A549 (cell line): ENCODE data around the gene RPS14. TPM values are rescaled to one million over a fixed set of nuclear protein-coding genes. Genes with fewer than 3 reads are reported as not detected.
A peak's percentile ranks its signal among the peaks of the same experiment; 100 is the strongest.

Experiments
- ATAC-seq, 2 experiments: fragments of 200-7000 bp in 1 of 2; fragments of >200 bp in 1 of 2; cut with Nextera tagmentation in 1 of 2; cut with Tn5 transposase in 1 of 2; 3 replicates each; pipeline versions ENCODE4 v1.8.0 to v1.9.1; 2018 to 2020; ENCODE audit warnings: mild to moderate bottlenecking in 1 of 2, moderate library complexity in 1 of 2
- CTCF ChIA-PET: fragments of 300-600 bp; sonication (Branson Sonifier 250); formaldehyde crosslinking; extraction: SDS; loops from one replicate; lab custom pipeline; 2021; ENCODE audit warnings: antibody characterized with exemption, inconsistent platforms; lab: Yijun Ruan, JAX
- POLR2A ChIA-PET: fragments of 350-600 bp; formaldehyde crosslinking; extraction: SDS; loops from one replicate; lab custom pipeline; 2021; ENCODE audit warnings: antibody characterized with exemption, inconsistent platforms; lab: Yijun Ruan, JAX
- DNase-seq, 2 experiments: peaks; one replicate each; pipeline versions ENCODE4 v3.0.0 to v3.0.0-alpha.2; 2011 to 2016; ENCODE audit warnings: low read depth in 1 of 2, low spot score in 1 of 2
- FAIRE-seq: peaks from 2 replicates; lab custom pipeline; 2011; peaks lifted over from hg19 to GRCh38; lab: Jason Lieb, UNC
- H3K27ac ChIP-seq, 2 experiments: fragments of >200 bp; sonication (Bioruptor Twin); formaldehyde crosslinking; 3 replicates each; pipeline ENCODE4 v1.5.1; 2016 to 2017
- H3K4me1 ChIP-seq: fragments of >200 bp; sonication (Bioruptor Twin); formaldehyde crosslinking; 3 replicates; pipeline ENCODE4 v1.6.1; 2016
- H3K4me2 ChIP-seq: fragments of >200 bp; sonication (Bioruptor Twin); formaldehyde crosslinking; 3 replicates; pipeline ENCODE4 v1.6.1; 2016
- H3K4me3 ChIP-seq: fragments of >200 bp; sonication (Bioruptor Twin); formaldehyde crosslinking; 3 replicates; pipeline ENCODE4 v1.5.1; 2016
- H3K9me3 ChIP-seq: fragments of >200 bp; sonication (Bioruptor Twin); formaldehyde crosslinking; 3 replicates; pipeline ENCODE4 v1.6.1; 2016
- BHLHE40 ChIP-seq: IDR thresholded peaks from 2 replicates; pipeline ENCODE4 v1.6.1; 2012; ENCODE audit warnings: low read depth, low read length, inconsistent platforms
- CEBPB ChIP-seq, 2 experiments: fragments of >200 bp in 1 of 2; sonication (Bioruptor Twin) in 1 of 2; formaldehyde crosslinking in 1 of 2; IDR thresholded peaks; 2 replicates each; pipeline ENCODE4 v1.6.1; 2012 to 2016
- CHD2 ChIP-seq: fragments of 150-350 bp; IDR thresholded peaks from 2 replicates; pipeline ENCODE4 v1.6.1; 2014; ENCODE audit warnings: low read length; ENCODE audit not compliant: partially characterized antibody
- EHF ChIP-seq: fragments of 250-450 bp; sonication (Bioruptor Pico); IDR thresholded peaks from 2 replicates; pipeline ENCODE4 v1.5.0; 2020; ENCODE audit warnings: mild to moderate bottlenecking
- FOSL2 ChIP-seq, 2 experiments: fragments of 450-650 bp in 1 of 2; fragments of >200 bp in 1 of 2; sonication (Bioruptor Twin) in 1 of 2; formaldehyde crosslinking; IDR thresholded peaks; 2 replicates each; pipeline versions ENCODE4 v1.5.0 to v1.6.1; 2016 to 2020; ENCODE audit warnings: mild to moderate bottlenecking in 1 of 2, moderate library complexity in 1 of 2
- FOXS1 ChIP-seq: fragments of 250-450 bp; sonication (Bioruptor Pico); IDR thresholded peaks from 2 replicates; pipeline ENCODE4 v1.5.0; 2020; ENCODE audit warnings: mild to moderate bottlenecking, moderate library complexity
- GATA3 ChIP-seq: IDR thresholded peaks from 2 replicates; pipeline ENCODE4 v1.6.1; 2012; ENCODE audit warnings: borderline replicate concordance
- HDAC2 ChIP-seq: fragments of 200-600 bp; sonication (generic); IDR thresholded peaks from 2 replicates; pipeline ENCODE4 v1.6.1; 2016
- HEYL ChIP-seq: fragments of 250-450 bp; sonication (Bioruptor Pico); IDR thresholded peaks from 2 replicates; pipeline ENCODE4 v1.8.0; 2021; ENCODE audit warnings: mild to moderate bottlenecking, moderate library complexity
- HOXB13 ChIP-seq: fragments of 250-450 bp; sonication (Bioruptor Pico); IDR thresholded peaks from 2 replicates; pipeline ENCODE4 v1.5.0; 2020; ENCODE audit warnings: low read depth, mild to moderate bottlenecking, moderate library complexity
- JUNB ChIP-seq: fragments of >200 bp; sonication (Bioruptor Twin); formaldehyde crosslinking; IDR thresholded peaks from 2 replicates; pipeline ENCODE4 v1.6.1; 2016
- KDM1A ChIP-seq: fragments of 200-600 bp; sonication (generic); IDR thresholded peaks from 2 replicates; pipeline ENCODE4 v1.6.1; 2016; ENCODE audit warnings: low read depth, mild to moderate bottlenecking
- MYC ChIP-seq: IDR thresholded peaks from 2 replicates; pipeline ENCODE4 v1.6.1; 2012; ENCODE audit warnings: mild to moderate bottlenecking, inconsistent platforms, low read length, improper control_type of control experiment, borderline replicate concordance
- NPAS2 ChIP-seq: fragments of 250-450 bp; sonication (Bioruptor Pico); IDR thresholded peaks from 2 replicates; pipeline ENCODE4 v1.8.0; 2022; ENCODE audit warnings: mild to moderate bottlenecking, moderate library complexity, borderline replicate concordance
- PHF8 ChIP-seq: fragments of 200-600 bp; sonication (generic); IDR thresholded peaks from 2 replicates; pipeline ENCODE4 v1.6.1; 2016; ENCODE audit warnings: low read depth, mild to moderate bottlenecking, antibody characterized with exemption, moderate library complexity, borderline replicate concordance
- POLR2A ChIP-seq: IDR thresholded peaks from 2 replicates; pipeline ENCODE4 v1.6.1; 2012; ENCODE audit warnings: mild to moderate bottlenecking, low read length
- POLR2AphosphoS2 ChIP-seq: conservative IDR thresholded peaks from 2 replicates; pipeline ENCODE4 v1.6.1; 2012; ENCODE audit warnings: low read length, improper control_type of control experiment, inconsistent platforms
- RAD21 ChIP-seq, 2 experiments: fragments of >200 bp in 1 of 2; sonication (Bioruptor Twin) in 1 of 2; formaldehyde crosslinking in 1 of 2; IDR thresholded peaks in 1 of 2; conservative IDR thresholded peaks in 1 of 2; 2 replicates in 1 of 2; 3 replicates in 1 of 2; pipeline ENCODE4 v1.6.1; 2012 to 2018; ENCODE audit warnings: inconsistent platforms in 1 of 2
- RFX5 ChIP-seq: fragments of 450-650 bp; IDR thresholded peaks from 2 replicates; pipeline ENCODE4 v1.7.1; 2014; ENCODE audit warnings: antibody characterized with exemption, mild to moderate bottlenecking, moderate library complexity
- SMC3 ChIP-seq: fragments of >200 bp; sonication (Bioruptor Twin); formaldehyde crosslinking; IDR thresholded peaks from 3 replicates; pipeline ENCODE4 v1.6.1; 2018; ENCODE audit warnings: inconsistent platforms
- SREBF2 ChIP-seq: fragments of 450-650 bp; IDR thresholded peaks from 2 replicates; pipeline ENCODE4 v1.6.1; 2014; ENCODE audit warnings: mild to moderate bottlenecking, moderate library complexity
- WGBS: methylation state at CpG from one replicate; pipeline ENCODE4 v1.1.6; 2017; ENCODE audit errors: missing lambda C conversion rate; 5-methylcytosine and 5-hydroxymethylcytosine counted together
- polyA plus RNA-seq, 4 experiments: library from polyadenylated mRNA; depleted of rRNA in 3 of 4; stranded (reverse); fragments of >200 nt; fragmentation: RNase III in 1 of 4; extraction: RNeasy Plus Mini Kit Qiagen cat#74134 plus additional on column Dnase treatment in 1 of 4; gene quantifications; 2 replicates in 3 of 4; 3 replicates in 1 of 4; pipeline ENCODE4 v1.2.3, GENCODE V29; 2011 to 2017
- TF ChIP-seq, protein P1 (sequence below): IDR thresholded peaks from 2 replicates; pipeline ENCODE4 v1.6.1; 2012
- TF ChIP-seq, protein P2 (sequence below): fragments of 150-350 bp; IDR thresholded peaks from 2 replicates; pipeline ENCODE4 v1.6.1; 2014; ENCODE audit warnings: low read depth, mild to moderate bottlenecking, low read length
- TF ChIP-seq, protein P3 (sequence below): IDR thresholded peaks from 2 replicates; pipeline ENCODE4 v1.6.1; 2012; ENCODE audit warnings: low read depth, borderline replicate concordance
- TF ChIP-seq, protein P4 (sequence below): fragments of >200 bp; sonication (Bioruptor Twin); formaldehyde crosslinking; IDR thresholded peaks from 3 replicates; pipeline ENCODE4 v1.6.1; 2016
- TF ChIP-seq, protein P5 (sequence below): fragments of 250-450 bp; sonication (Bioruptor Pico); IDR thresholded peaks from 2 replicates; pipeline ENCODE4 v1.5.0; 2020; ENCODE audit warnings: low read depth, mild to moderate bottlenecking, moderate library complexity
- TF ChIP-seq, protein P6 (sequence below): IDR thresholded peaks from 2 replicates; pipeline ENCODE4 v1.6.1; 2012

Gene RPS14
- polyA plus RNA-seq, 2 of the 4 experiments (the other 2 are of a cell fraction): 3,794 to 3,799 TPM

DNA sequence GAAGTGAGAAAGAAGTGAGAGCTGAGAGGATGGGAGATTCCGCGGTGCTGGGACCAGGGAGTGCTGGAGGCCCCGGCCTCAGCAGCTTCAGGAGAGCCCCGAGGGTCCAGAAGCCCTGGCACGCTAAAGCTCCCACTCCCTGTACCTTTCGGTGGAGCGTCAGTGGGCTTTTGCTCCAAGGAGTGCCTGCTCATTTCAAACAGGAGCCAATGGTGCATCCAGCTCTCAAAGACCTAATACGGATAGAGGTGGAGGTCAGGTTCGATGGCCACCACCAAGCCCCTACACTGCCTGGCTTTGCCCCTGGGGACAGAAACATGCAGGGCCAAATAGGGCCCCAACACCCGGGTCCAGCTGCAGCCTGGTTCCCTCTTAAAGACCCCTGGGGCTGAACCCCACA, 45.0 kb downstream of the RPS14 start:
- DNase-seq (no peak), FAIRE-seq (no peak), ATAC-seq (peak in 1 of 2 experiments; percentile 3; a peak in 1 of 6 replicates)
- no peak overlapping the region for H3K4me2 ChIP-seq
- POLR2A ChIA-PET: no interaction called here
- H3K9me3 ChIP-seq: no peaks in the 10 kb centered on the region
- H3K4me1 ChIP-seq: no peaks in the 10 kb centered on the region
- 86% methylated on average over 10 of the region's 10 CpGs for WGBS
- no peak for TF ChIP-seq HEYL (CRISPR knock-in tag)
- no peak for TF ChIP-seq SREBF2
- TF ChIP-seq JUNB: no peak
- H3K4me3 ChIP-seq: no peak overlapping the region
- H3K27ac ChIP-seq: no peak overlapping the region
- CTCF ChIA-PET: interaction anchor here (0.9 to 1.7 kb wide), 3 partner anchors 24 to 132 kb away, joined by 3 to 4 read pairs (median 3); no protein-coding TSS in a partner anchor

DNA sequence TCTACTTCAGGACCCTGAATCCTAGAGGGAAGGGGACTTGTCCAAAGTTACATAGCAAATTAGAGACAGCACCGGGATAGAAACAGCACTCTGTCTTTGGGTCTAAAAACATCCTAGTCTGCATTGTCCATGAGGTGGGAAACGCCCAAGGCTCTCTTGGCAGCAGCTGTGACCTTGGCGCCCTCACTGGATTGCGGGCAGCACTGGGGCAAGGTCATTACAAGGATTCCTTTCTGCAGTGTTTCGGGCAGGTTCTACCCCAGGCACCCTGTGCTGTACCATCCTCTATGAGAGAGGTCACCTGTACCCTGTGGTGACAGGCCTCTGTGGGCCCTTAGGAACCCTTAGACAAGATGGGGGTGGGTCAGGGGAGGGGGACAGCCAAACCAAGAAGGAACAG, 45.4 kb downstream of the RPS14 start:
- DNase-seq (no peak), FAIRE-seq (no peak), ATAC-seq (no peak; a peak in 1 of 6 replicates)
- no peaks in the 10 kb centered on the region for H3K4me1 ChIP-seq
- no peak for TF ChIP-seq CHD2
- TF ChIP-seq, protein P1, sequence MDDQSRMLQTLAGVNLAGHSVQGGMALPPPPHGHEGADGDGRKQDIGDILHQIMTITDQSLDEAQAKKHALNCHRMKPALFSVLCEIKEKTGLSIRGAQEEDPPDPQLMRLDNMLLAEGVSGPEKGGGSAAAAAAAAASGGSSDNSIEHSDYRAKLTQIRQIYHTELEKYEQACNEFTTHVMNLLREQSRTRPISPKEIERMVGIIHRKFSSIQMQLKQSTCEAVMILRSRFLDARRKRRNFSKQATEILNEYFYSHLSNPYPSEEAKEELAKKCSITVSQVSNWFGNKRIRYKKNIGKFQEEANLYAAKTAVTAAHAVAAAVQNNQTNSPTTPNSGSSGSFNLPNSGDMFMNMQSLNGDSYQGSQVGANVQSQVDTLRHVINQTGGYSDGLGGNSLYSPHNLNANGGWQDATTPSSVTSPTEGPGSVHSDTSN: no peak
- TF ChIP-seq RFX5: no peak
- no peak for TF ChIP-seq PHF8
- no peak for TF ChIP-seq HOXB13 (CRISPR knock-in tag)
- no peak for TF ChIP-seq HDAC2
- no peak for TF ChIP-seq NPAS2 (CRISPR knock-in tag)
- TF ChIP-seq HEYL (CRISPR knock-in tag): no peak
- CTCF ChIA-PET: interaction anchor here (0.6 to 1.4 kb wide), 2 partner anchors 13 to 407 kb away, joined by 3 read pairs; no protein-coding TSS in a partner anchor
- H3K4me2 ChIP-seq: no peak overlapping the region
- H3K9me3 ChIP-seq: no peaks in the 10 kb centered on the region
- H3K4me3 ChIP-seq: no peak overlapping the region
- WGBS: 64% methylated on average over 5 of the region's 5 CpGs
- POLR2A ChIA-PET: no interaction called here
- no peak overlapping the region for H3K27ac ChIP-seq

DNA sequence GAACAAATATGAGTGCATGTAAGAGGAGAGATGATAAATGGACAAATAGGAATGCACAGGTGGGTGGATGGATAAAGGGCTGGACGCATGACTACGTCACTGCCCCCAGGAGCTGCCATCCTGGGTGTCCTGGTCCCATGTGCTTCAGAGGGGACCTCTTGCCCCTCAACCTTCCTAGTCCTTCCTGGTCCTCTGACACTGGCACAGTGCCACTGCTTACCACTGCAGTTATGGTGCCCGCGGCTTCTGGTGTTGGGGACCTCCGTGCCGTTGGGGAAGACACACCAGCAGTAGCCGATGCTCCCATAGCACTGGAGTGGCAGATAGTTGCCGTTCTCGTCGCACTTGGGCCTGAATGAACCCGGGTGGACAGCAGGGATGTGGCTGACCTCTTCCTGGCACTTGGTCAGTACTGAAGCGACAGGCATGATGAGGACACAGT, 46.6 kb downstream of the RPS14 start:
- 94% methylated on average over 10 of the region's 12 CpGs for WGBS
- no peak for DNase-seq
- Histone ChIP-seq H3K4me3 (no peak overlapping the region), H3K4me2 (no peak overlapping the region), H3K4me1 (no peaks in the 10 kb centered on the region), H3K27ac (no peak overlapping the region), H3K9me3 (no peaks in the 10 kb centered on the region)
- ATAC-seq: no peak
- ChIA-PET CTCF (interaction anchor here (1.4 kb wide), 1 partner anchor 12 kb away, joined by 3 read pairs; no protein-coding TSS in a partner anchor), POLR2A (no interaction called here)
- no peak for FAIRE-seq
- TF ChIP-seq CHD2 (no peak), SREBF2 (no peak), SMC3 (no peak), KDM1A (no peak), FOXS1 (no peak), HDAC2 (no peak), FOSL2 (IDR thresholded peaks at IDR 0.05) (no peak), FOSL2 (CRISPR knock-in tag; IDR thresholded peaks at IDR 0.05) (no peak), CEBPB (IDR thresholded peaks at IDR 0.05) (no peak), MYC (no peak), EHF (CRISPR knock-in tag) (no peak), POLR2A (no peak), BHLHE40 (no peak), GATA3 (no peak), RAD21 (conservative IDR thresholded peaks at IDR 0.05 in 1 of 2, IDR thresholded peaks at IDR 0.05 in 1 of 2) (no peak), POLR2AphosphoS2 (no peak)
- TF ChIP-seq, protein P2, sequence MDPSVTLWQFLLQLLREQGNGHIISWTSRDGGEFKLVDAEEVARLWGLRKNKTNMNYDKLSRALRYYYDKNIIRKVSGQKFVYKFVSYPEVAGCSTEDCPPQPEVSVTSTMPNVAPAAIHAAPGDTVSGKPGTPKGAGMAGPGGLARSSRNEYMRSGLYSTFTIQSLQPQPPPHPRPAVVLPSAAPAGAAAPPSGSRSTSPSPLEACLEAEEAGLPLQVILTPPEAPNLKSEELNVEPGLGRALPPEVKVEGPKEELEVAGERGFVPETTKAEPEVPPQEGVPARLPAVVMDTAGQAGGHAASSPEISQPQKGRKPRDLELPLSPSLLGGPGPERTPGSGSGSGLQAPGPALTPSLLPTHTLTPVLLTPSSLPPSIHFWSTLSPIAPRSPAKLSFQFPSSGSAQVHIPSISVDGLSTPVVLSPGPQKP: no peak
- TF ChIP-seq, protein P3, sequence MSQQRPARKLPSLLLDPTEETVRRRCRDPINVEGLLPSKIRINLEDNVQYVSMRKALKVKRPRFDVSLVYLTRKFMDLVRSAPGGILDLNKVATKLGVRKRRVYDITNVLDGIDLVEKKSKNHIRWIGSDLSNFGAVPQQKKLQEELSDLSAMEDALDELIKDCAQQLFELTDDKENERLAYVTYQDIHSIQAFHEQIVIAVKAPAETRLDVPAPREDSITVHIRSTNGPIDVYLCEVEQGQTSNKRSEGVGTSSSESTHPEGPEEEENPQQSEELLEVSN: no peak
- TF ChIP-seq, protein P4, sequence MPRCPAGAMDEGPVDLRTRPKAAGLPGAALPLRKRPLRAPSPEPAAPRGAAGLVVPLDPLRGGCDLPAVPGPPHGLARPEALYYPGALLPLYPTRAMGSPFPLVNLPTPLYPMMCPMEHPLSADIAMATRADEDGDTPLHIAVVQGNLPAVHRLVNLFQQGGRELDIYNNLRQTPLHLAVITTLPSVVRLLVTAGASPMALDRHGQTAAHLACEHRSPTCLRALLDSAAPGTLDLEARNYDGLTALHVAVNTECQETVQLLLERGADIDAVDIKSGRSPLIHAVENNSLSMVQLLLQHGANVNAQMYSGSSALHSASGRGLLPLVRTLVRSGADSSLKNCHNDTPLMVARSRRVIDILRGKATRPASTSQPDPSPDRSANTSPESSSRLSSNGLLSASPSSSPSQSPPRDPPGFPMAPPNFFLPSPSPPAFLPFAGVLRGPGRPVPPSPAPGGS: no peak
- TF ChIP-seq, protein P5, sequence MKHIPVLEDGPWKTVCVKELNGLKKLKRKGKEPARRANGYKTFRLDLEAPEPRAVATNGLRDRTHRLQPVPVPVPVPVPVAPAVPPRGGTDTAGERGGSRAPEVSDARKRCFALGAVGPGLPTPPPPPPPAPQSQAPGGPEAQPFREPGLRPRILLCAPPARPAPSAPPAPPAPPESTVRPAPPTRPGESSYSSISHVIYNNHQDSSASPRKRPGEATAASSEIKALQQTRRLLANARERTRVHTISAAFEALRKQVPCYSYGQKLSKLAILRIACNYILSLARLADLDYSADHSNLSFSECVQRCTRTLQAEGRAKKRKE (CRISPR knock-in tag): no peak
- TF ChIP-seq, protein P6, sequence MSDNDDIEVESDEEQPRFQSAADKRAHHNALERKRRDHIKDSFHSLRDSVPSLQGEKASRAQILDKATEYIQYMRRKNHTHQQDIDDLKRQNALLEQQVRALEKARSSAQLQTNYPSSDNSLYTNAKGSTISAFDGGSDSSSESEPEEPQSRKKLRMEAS: no peak
- TF ChIP-seq, all 56 proteins: peak for 0
